ENCODE measurements around the gene PACRG.

PACRG gene

DNA sequence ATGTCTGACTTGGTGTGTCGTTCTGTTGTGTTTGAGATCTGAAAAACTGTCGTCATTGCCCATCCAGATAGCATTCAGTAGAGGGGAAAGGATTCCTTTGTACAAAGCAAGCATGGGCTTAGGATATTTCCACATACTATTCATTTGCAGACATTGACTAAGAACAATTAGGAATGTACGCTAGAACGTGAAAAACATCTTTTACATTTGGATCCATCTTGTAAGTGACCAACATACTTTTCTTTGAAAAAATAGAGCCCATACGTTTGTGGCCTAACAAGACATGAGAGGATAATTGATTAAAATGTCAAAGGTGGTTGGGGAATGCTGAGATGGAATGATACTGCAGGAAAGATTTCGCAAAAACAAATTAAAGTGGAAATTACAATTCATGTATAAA lies 461.0 kb downstream of the PACRG start:
- TF ChIP-seq, protein P1, sequence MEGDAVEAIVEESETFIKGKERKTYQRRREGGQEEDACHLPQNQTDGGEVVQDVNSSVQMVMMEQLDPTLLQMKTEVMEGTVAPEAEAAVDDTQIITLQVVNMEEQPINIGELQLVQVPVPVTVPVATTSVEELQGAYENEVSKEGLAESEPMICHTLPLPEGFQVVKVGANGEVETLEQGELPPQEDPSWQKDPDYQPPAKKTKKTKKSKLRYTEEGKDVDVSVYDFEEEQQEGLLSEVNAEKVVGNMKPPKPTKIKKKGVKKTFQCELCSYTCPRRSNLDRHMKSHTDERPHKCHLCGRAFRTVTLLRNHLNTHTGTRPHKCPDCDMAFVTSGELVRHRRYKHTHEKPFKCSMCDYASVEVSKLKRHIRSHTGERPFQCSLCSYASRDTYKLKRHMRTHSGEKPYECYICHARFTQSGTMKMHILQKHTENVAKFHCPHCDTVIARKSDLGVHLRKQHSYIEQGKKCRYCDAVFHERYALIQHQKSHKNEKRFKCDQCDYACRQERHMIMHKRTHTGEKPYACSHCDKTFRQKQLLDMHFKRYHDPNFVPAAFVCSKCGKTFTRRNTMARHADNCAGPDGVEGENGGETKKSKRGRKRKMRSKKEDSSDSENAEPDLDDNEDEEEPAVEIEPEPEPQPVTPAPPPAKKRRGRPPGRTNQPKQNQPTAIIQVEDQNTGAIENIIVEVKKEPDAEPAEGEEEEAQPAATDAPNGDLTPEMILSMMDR (IDR thresholded peaks at IDR 0.05; ENCODE audit: poor library complexity, severe bottlenecking), result no peak
- ATAC-seq (ENCODE audit: low read depth), result no peak
- no peaks in the 10 kb centered on the region for H3K27me3 ChIP-seq (ENCODE audit: insufficient read depth, poor library complexity, severe bottlenecking)

DNA sequence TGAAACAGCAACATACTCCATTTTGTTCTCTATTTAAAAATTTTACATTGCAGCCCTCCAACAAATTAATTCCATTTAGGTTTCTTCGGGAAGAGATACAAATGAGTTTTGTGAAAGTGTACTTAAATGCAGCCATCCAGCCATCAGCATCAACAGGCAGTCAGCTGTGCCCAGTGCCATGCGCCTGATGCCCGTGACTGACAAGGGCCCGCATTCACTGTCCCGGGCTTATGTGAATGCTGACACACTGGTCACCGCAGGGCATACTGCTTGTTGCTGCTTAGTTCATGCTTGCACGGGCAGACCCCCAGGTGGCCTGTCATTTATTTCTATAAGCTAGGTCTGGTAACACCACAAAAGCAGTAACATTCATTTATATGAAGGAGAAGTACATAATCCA lies 461.8 kb downstream of the PACRG start:
- no peaks in the 10 kb centered on the region for H3K27me3 ChIP-seq (ENCODE audit: insufficient read depth, poor library complexity, severe bottlenecking)
- no peaks in the 10 kb centered on the region for H3K9me3 ChIP-seq (ENCODE audit: severe bottlenecking)
- DNase-seq (ENCODE audit: low spot score) (no peak), ATAC-seq (ENCODE audit: low read depth) (no peak)
- H3K36me3 ChIP-seq (ENCODE audit: low read depth), result no peaks in the 10 kb centered on the region
- TF ChIP-seq, protein P1 (IDR thresholded peaks at IDR 0.05; ENCODE audit: poor library complexity, severe bottlenecking), result no peak
- H3K4me3 ChIP-seq (ENCODE audit: severe bottlenecking), result no peak overlapping the region
- no peak overlapping the region for H3K27ac ChIP-seq (ENCODE audit: poor library complexity, severe bottlenecking)
- no peaks in the 10 kb centered on the region for H3K4me1 ChIP-seq (ENCODE audit: insufficient read depth, poor library complexity, severe bottlenecking)

More for the DNA sequence above, 461.0 kb downstream of the PACRG start:
- Histone ChIP-seq H3K36me3 (ENCODE audit: low read depth) (no peaks in the 10 kb centered on the region), H3K4me1 (ENCODE audit: insufficient read depth, poor library complexity, severe bottlenecking) (no peaks in the 10 kb centered on the region), H3K9me3 (ENCODE audit: severe bottlenecking) (no peaks in the 10 kb centered on the region), H3K4me3 (ENCODE audit: severe bottlenecking) (no peak overlapping the region), H3K27ac (ENCODE audit: poor library complexity, severe bottlenecking) (no peak overlapping the region)
- no peak for DNase-seq (ENCODE audit: low spot score)

DNA sequence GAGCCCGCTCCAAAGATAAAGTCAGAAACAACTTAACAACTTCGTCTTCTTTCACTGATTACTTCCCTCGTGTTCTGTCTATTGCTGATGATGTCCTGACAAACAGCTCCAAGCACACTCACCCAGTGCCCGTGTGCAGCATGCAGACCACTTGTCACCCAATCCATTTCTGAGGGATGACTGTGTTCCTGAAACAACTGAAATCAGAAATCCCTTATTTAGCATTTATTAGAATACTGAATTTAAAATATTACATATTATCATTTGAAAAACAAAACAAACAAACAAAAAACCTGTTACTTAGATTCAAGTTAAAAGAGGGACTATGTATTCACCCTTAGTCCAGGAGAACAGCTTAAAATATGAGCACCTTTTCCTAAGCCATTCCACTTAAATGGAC lies 463.0 kb downstream of the PACRG start:
- TF ChIP-seq, protein P1 (IDR thresholded peaks at IDR 0.05; ENCODE audit: poor library complexity, severe bottlenecking), result no peak
- ATAC-seq (ENCODE audit: low read depth), result no peak
- H3K4me1 ChIP-seq (ENCODE audit: insufficient read depth, poor library complexity, severe bottlenecking), result no peaks in the 10 kb centered on the region
- no peak for DNase-seq (ENCODE audit: low spot score)
- H3K9me3 ChIP-seq (ENCODE audit: severe bottlenecking), result no peaks in the 10 kb centered on the region
- H3K4me3 ChIP-seq (ENCODE audit: severe bottlenecking), result no peak overlapping the region
- no peak overlapping the region for H3K27ac ChIP-seq (ENCODE audit: poor library complexity, severe bottlenecking)
- no peaks in the 10 kb centered on the region for H3K36me3 ChIP-seq (ENCODE audit: low read depth)
- H3K27me3 ChIP-seq (ENCODE audit: insufficient read depth, poor library complexity, severe bottlenecking), result no peaks in the 10 kb centered on the region

DNA sequence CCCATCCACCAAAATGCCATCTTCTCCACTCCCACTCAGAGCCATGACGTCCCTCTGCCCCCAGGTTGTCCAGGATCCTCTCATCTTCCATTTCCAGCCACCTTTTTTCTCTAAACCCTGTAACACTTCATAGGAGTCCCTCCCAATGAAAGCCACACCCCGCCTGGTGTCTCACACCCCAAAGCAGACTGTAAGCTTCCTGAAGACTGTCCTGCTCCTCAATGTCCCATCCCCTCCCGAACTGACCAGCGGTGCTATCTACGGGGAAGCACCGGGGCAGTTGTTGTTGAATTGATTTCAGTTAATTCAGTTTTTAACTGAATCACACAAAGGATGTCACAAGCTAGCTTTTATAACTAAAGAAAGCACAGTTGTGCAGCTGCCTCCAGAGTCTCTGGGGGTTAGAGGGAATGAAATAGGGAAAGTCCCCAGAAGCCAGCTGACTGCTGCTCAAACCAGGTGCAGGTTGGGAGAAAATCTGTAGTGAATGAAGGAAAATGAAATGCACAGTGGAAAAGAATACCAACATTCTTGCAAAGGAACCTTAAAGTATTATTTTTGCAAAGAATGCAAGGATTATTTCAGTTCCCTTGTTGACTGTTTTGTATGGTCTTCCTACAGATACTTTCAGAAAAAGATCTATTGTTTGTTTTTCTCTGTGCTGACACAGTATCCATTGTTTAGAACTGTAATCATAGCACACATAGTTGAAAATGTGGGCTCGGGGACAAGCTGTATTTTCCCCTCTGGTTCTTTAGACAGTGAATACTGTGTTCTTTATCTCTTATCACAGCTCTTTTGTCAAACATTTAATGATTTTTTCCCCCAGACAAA lies 464.1 kb downstream of the PACRG start:
- no peaks in the 10 kb centered on the region for H3K9me3 ChIP-seq (ENCODE audit: severe bottlenecking)
- H3K27me3 ChIP-seq (ENCODE audit: insufficient read depth, poor library complexity, severe bottlenecking), result no peaks in the 10 kb centered on the region
- DNase-seq (ENCODE audit: low spot score) (no peak), ATAC-seq (ENCODE audit: low read depth) (no peak)
- no peak overlapping the region for H3K4me3 ChIP-seq (ENCODE audit: severe bottlenecking)
- H3K36me3 ChIP-seq (ENCODE audit: low read depth), result no peaks in the 10 kb centered on the region
- no peaks in the 10 kb centered on the region for H3K4me1 ChIP-seq (ENCODE audit: insufficient read depth, poor library complexity, severe bottlenecking)
- no peak overlapping the region for H3K27ac ChIP-seq (ENCODE audit: poor library complexity, severe bottlenecking)
- TF ChIP-seq, protein P1 (IDR thresholded peaks at IDR 0.05; ENCODE audit: poor library complexity, severe bottlenecking), result no peak

DNA sequence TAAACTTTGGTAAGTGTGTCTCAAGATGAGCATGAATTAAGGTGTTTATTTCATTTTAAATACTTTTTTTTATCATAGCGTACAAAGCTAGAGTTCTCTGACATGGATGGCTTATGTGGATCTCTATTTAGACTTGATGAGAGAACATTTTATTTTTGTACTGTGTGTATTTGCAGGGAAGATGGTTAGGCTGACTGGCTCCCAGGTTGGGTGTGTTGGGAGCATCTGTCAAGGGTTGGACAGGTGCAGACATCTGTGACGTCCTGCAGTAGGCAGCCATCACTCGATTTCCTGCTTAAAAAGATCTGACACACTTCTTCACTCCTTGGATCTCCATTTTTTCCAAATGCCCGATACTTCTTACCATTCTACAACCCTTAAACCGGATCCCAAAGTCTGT lies 464.8 kb downstream of the PACRG start:
- DNase-seq (ENCODE audit: low spot score) (no peak), ATAC-seq (ENCODE audit: low read depth) (no peak)
- Histone ChIP-seq H3K36me3 (ENCODE audit: low read depth) (no peaks in the 10 kb centered on the region), H3K27ac (ENCODE audit: poor library complexity, severe bottlenecking) (no peak overlapping the region), H3K27me3 (ENCODE audit: insufficient read depth, poor library complexity, severe bottlenecking) (no peaks in the 10 kb centered on the region), H3K9me3 (ENCODE audit: severe bottlenecking) (no peaks in the 10 kb centered on the region), H3K4me1 (ENCODE audit: insufficient read depth, poor library complexity, severe bottlenecking) (no peaks in the 10 kb centered on the region), H3K4me3 (ENCODE audit: severe bottlenecking) (no peak overlapping the region)
- TF ChIP-seq, protein P1 (IDR thresholded peaks at IDR 0.05; ENCODE audit: poor library complexity, severe bottlenecking), result no peak
